Measurements from ENCODE around the gene UROC1. TPM values are rescaled to one million over a fixed set of nuclear protein-coding genes. Genes with fewer than 3 reads are reported as not detected.

Gene UROC1
- total and polyA plus RNA-seq, 8 donors = 0.09 TPM; not detected in 7

GRCh38 chr3:126546549-126547239 is 29.1 kb upstream of the UROC1 start:
- Histone ChIP-seq H3K4me1 (no peaks in the 10 kb centered on the region), H3K36me3 (no peaks in the 10 kb centered on the region), H3K27me3 (no peaks in the 10 kb centered on the region), H3K27ac (no peak overlapping the region), H3K9me3 (no peaks in the 10 kb centered on the region), H3K4me3 (no peak overlapping the region)
- WGBS, 2 donors = 54 to 70% methylated on average over 8 of the region's 8 CpGs
- no peak for ATAC-seq
- TF ChIP-seq CTCF (IDR thresholded peaks at IDR 0.05) = no peak
- DNase-seq = peak in 2 of 6 donors; percentile 2
- intact Hi-C loops (cut with DNase I) = no loop called here
- FAIRE-seq = no peak

- intact Hi-C loops (cut with DNase I) = no loop called here
- FAIRE-seq (no peak), ATAC-seq (no peak), DNase-seq (peak in 2 of 6 donors; percentile 8 to 17)
- Histone ChIP-seq H3K4me3 (no peak overlapping the region), H3K4me1 (no peaks in the 10 kb centered on the region), H3K9me3 (no peaks in the 10 kb centered on the region), H3K27ac (no peak overlapping the region), H3K36me3 (no peaks in the 10 kb centered on the region), H3K27me3 (no peaks in the 10 kb centered on the region)
- 82 to 88% methylated on average over 6 of the region's 6 CpGs for WGBS, 2 donors
- no peak for TF ChIP-seq CTCF (IDR thresholded peaks at IDR 0.05)
Measured at GRCh38 chr3:126546013-126546412, 28.4 kb upstream of the UROC1 start.

- H3K4me1 ChIP-seq = no peaks in the 10 kb centered on the region
- FAIRE-seq = no peak
- H3K9me3 ChIP-seq = no peaks in the 10 kb centered on the region
- ATAC-seq = no peak
- DNase-seq = peak in 2 of 6 donors; percentile 1 to 16
- 73 to 83% methylated on average over 5 of the region's 5 CpGs for WGBS, 2 donors
- H3K27me3 ChIP-seq = no peaks in the 10 kb centered on the region
- no peaks in the 10 kb centered on the region for H3K36me3 ChIP-seq
- intact Hi-C loops (cut with DNase I) = no loop called here
- H3K4me3 ChIP-seq = no peak overlapping the region
- TF ChIP-seq CTCF (IDR thresholded peaks at IDR 0.05) = no peak
- no peak overlapping the region for H3K27ac ChIP-seq
Measured at GRCh38 chr3:126545544-126545943, 28.0 kb upstream of the UROC1 start.

GRCh38 chr3:126544596-126545281 is 27.2 kb upstream of the UROC1 start:
- Histone ChIP-seq H3K9me3 (no peaks in the 10 kb centered on the region), H3K4me1 (no peaks in the 10 kb centered on the region), H3K4me3 (no peak overlapping the region), H3K27me3 (no peaks in the 10 kb centered on the region), H3K36me3 (no peaks in the 10 kb centered on the region), H3K27ac (no peak overlapping the region)
- FAIRE-seq (no peak), ATAC-seq (no peak), DNase-seq (peak in 3 of 6 donors; percentile 2 to 42 (median 4))
- no peak for TF ChIP-seq CTCF (IDR thresholded peaks at IDR 0.05)
- WGBS, 2 donors = 63 to 73% methylated on average over 7 of the region's 7 CpGs
- intact Hi-C loops (cut with DNase I) = no loop called here
